Measurements from ENCODE around the gene SEPTIN5.

DNA sequence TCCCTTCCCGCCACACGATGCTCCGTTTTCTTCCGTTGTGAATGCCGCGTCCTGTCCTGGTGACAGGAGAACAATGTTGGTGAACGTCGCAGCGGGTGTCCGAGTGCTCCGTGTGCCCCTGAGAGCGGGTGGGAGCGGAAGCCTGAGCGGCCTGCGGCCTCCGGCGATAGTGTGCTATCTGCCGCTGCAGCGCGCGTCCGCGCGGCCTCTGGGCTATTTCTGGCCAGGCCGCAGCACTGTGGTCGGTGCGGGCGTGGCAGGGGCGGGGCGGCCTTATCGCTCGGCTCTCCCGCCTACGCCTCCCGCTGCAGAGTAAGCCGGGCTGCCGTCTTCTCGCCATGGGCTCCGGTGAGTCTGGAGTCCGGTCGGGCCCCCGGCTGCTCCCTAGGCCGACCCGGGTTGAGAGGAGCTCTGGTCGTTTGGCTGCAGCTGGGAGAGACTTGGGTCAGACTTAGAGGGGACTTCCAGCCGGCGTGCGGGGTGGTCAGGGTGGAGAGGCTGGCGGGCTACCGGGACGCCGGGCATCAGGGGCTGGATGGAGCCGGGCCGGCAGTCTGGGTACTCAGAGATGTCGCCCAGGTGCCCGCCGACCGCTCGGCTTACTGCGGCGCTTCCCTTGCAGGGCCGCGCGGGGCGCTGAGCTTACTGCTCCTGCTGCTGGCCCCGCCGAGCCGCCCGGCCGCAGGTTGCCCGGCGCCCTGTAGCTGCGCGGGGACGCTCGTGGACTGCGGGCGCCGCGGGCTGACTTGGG, 9.1 kb downstream of the SEPTIN5 start, which contains the start of gene GP1BB:
- TF ChIP-seq, protein P1, sequence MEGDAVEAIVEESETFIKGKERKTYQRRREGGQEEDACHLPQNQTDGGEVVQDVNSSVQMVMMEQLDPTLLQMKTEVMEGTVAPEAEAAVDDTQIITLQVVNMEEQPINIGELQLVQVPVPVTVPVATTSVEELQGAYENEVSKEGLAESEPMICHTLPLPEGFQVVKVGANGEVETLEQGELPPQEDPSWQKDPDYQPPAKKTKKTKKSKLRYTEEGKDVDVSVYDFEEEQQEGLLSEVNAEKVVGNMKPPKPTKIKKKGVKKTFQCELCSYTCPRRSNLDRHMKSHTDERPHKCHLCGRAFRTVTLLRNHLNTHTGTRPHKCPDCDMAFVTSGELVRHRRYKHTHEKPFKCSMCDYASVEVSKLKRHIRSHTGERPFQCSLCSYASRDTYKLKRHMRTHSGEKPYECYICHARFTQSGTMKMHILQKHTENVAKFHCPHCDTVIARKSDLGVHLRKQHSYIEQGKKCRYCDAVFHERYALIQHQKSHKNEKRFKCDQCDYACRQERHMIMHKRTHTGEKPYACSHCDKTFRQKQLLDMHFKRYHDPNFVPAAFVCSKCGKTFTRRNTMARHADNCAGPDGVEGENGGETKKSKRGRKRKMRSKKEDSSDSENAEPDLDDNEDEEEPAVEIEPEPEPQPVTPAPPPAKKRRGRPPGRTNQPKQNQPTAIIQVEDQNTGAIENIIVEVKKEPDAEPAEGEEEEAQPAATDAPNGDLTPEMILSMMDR (conservative IDR thresholded peaks at IDR 0.05; ENCODE audit: low read depth in 2 of 2) = 0 out of 4 replicates have a peak, but pooled peaks of 1 of the 2 experiments have one; percentile 4
- TF ChIP-seq EZH2 (IDR thresholded peaks at IDR 0.05; ENCODE audit: low read depth, unreplicated experiment) (peak; percentile 36), CREB1 (CRISPR knock-in tag; IDR thresholded peaks at IDR 0.05; ENCODE audit: low read depth) (no peak), POLR2AphosphoS5 (IDR thresholded peaks at IDR 0.05; ENCODE audit: low read depth) (peak; percentile 8; the same call in 1 of the 2 replicates), EZH2phosphoT487 (IDR thresholded peaks at IDR 0.05; ENCODE audit: unreplicated experiment) (no peak), NANOG (IDR thresholded peaks at IDR 0.05; ENCODE audit: borderline replicate concordance) (no peak), STAT1 (IDR thresholded peaks at IDR 0.05; ENCODE audit: unreplicated experiment) (no peak), JUNB (IDR thresholded peaks at IDR 0.05; ENCODE audit: unreplicated experiment) (no peak), ZNF114 (CRISPR knock-in tag; IDR thresholded peaks at IDR 0.05) (no peak)
- TF ChIP-seq, protein P2, sequence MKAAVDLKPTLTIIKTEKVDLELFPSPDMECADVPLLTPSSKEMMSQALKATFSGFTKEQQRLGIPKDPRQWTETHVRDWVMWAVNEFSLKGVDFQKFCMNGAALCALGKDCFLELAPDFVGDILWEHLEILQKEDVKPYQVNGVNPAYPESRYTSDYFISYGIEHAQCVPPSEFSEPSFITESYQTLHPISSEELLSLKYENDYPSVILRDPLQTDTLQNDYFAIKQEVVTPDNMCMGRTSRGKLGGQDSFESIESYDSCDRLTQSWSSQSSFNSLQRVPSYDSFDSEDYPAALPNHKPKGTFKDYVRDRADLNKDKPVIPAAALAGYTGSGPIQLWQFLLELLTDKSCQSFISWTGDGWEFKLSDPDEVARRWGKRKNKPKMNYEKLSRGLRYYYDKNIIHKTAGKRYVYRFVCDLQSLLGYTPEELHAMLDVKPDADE (IDR thresholded peaks at IDR 0.05) = no peak
- TF ChIP-seq, protein P3, sequence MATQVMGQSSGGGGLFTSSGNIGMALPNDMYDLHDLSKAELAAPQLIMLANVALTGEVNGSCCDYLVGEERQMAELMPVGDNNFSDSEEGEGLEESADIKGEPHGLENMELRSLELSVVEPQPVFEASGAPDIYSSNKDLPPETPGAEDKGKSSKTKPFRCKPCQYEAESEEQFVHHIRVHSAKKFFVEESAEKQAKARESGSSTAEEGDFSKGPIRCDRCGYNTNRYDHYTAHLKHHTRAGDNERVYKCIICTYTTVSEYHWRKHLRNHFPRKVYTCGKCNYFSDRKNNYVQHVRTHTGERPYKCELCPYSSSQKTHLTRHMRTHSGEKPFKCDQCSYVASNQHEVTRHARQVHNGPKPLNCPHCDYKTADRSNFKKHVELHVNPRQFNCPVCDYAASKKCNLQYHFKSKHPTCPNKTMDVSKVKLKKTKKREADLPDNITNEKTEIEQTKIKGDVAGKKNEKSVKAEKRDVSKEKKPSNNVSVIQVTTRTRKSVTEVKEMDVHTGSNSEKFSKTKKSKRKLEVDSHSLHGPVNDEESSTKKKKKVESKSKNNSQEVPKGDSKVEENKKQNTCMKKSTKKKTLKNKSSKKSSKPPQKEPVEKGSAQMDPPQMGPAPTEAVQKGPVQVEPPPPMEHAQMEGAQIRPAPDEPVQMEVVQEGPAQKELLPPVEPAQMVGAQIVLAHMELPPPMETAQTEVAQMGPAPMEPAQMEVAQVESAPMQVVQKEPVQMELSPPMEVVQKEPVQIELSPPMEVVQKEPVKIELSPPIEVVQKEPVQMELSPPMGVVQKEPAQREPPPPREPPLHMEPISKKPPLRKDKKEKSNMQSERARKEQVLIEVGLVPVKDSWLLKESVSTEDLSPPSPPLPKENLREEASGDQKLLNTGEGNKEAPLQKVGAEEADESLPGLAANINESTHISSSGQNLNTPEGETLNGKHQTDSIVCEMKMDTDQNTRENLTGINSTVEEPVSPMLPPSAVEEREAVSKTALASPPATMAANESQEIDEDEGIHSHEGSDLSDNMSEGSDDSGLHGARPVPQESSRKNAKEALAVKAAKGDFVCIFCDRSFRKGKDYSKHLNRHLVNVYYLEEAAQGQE (IDR thresholded peaks at IDR 0.05; ENCODE audit: unreplicated experiment) = no peak
- TF ChIP-seq, protein P4, sequence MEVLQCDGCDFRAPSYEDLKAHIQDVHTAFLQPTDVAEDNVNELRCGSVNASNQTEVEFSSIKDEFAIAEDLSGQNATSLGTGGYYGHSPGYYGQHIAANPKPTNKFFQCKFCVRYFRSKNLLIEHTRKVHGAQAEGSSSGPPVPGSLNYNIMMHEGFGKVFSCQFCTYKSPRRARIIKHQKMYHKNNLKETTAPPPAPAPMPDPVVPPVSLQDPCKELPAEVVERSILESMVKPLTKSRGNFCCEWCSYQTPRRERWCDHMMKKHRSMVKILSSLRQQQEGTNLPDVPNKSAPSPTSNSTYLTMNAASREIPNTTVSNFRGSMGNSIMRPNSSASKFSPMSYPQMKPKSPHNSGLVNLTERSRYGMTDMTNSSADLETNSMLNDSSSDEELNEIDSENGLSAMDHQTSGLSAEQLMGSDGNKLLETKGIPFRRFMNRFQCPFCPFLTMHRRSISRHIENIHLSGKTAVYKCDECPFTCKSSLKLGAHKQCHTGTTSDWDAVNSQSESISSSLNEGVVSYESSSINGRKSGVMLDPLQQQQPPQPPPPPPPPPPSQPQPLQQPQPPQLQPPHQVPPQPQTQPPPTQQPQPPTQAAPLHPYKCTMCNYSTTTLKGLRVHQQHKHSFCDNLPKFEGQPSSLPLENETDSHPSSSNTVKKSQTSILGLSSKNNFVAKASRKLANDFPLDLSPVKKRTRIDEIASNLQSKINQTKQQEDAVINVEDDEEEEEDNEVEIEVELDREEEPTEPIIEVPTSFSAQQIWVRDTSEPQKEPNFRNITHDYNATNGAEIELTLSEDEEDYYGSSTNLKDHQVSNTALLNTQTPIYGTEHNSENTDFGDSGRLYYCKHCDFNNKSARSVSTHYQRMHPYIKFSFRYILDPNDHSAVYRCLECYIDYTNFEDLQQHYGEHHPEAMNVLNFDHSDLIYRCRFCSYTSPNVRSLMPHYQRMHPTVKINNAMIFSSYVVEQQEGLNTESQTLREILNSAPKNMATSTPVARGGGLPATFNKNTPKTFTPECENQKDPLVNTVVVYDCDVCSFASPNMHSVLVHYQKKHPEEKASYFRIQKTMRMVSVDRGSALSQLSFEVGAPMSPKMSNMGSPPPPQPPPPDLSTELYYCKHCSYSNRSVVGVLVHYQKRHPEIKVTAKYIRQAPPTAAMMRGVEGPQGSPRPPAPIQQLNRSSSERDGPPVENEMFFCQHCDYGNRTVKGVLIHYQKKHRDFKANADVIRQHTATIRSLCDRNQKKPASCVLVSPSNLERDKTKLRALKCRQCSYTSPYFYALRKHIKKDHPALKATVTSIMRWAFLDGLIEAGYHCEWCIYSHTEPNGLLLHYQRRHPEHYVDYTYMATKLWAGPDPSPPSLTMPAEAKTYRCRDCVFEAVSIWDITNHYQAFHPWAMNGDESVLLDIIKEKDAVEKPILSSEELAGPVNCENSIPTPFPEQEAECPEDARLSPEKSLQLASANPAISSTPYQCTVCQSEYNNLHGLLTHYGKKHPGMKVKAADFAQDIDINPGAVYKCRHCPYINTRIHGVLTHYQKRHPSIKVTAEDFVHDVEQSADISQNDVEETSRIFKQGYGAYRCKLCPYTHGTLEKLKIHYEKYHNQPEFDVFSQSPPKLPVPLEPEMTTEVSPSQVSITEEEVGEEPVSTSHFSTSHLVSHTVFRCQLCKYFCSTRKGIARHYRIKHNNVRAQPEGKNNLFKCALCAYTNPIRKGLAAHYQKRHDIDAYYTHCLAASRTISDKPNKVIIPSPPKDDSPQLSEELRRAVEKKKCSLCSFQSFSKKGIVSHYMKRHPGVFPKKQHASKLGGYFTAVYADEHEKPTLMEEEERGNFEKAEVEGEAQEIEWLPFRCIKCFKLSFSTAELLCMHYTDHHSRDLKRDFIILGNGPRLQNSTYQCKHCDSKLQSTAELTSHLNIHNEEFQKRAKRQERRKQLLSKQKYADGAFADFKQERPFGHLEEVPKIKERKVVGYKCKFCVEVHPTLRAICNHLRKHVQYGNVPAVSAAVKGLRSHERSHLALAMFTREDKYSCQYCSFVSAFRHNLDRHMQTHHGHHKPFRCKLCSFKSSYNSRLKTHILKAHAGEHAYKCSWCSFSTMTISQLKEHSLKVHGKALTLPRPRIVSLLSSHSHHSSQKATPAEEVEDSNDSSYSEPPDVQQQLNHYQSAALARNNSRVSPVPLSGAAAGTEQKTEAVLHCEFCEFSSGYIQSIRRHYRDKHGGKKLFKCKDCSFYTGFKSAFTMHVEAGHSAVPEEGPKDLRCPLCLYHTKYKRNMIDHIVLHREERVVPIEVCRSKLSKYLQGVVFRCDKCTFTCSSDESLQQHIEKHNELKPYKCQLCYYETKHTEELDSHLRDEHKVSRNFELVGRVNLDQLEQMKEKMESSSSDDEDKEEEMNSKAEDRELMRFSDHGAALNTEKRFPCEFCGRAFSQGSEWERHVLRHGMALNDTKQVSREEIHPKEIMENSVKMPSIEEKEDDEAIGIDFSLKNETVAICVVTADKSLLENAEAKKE (CRISPR knock-in tag; IDR thresholded peaks at IDR 0.05) = no peak
